ENCODE data around the gene KAZN.
"Not testable (repeated sequence)": the region's sequence is repeated elsewhere in the genome, so short reads cannot be mapped to it uniquely, and the experiment has no call there.

Gene KAZN

DNA sequence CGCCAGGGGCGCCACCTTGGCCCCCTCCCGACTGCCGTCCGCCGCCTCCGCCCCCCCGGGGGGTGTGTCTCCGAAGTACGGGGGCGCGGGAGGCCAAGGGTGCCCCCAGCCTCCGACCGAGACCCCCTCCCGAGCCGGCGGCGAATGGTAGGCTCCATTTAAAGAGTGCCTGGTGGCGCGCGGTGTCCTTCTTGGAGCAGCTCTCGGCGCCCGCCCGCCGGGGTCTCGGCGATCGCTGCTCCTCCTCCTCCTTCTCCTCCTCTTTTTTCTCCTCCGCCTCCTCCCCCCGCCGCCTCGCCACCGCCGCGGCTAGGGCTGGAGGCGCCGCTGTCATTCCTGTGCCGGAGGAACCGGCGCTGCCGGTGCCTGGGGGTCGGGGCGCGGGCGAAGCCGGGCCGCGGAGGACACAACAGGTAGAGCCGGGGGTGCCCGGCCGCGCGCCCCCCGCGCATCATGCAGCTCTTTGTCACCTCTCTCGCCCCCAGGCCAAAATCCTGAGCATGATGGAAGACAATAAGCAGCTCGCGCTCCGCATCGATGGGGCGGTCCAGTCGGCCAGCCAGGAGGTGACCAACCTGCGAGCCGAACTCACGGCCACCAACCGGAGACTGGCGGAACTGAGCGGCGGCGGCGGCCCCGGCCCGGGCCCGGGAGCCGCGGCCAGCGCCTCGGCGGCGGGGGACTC, at the start of gene KAZN:
TSS of gene KAZN (plus strand) at position 188 of the 685 bp plus-strand sequence.
- no peak for DNase-seq (ENCODE audit: low read depth)

DNA sequence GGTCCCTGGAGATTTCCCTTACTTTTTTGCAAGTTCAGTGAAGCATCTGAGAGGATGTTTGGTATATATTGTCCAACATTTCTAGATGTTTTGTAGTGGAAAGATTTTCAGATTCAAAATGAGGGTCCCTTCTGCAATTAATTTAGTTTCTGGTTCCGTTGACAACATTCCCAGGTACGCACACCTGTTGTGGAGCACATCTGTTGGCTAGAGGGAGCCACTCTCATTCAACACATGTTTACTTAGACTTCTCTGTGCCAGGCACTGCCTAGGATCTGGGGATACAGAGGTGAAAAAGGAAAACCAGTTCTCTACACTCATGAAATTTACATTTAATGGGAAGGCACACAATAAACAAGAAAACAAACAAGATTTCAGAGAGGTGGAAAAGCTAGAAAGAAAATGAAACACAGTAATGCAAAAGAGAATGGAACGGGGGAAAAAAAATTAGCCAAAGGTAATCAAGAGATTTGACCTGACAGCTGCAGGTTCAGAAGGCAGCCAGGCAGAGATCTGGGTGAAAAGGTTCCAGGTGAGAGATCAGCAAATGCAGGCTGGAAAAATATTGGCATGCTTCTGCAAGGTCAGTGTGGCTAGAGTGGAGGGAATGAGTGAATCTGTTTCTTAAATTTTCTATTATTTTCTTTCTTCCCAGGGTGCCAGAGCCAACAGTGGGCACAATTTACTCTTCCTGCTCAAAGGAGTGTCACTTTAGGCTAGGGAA, 48.4 kb upstream of the KAZN start:
- DNase-seq (ENCODE audit: low read depth) = no peak

DNA sequence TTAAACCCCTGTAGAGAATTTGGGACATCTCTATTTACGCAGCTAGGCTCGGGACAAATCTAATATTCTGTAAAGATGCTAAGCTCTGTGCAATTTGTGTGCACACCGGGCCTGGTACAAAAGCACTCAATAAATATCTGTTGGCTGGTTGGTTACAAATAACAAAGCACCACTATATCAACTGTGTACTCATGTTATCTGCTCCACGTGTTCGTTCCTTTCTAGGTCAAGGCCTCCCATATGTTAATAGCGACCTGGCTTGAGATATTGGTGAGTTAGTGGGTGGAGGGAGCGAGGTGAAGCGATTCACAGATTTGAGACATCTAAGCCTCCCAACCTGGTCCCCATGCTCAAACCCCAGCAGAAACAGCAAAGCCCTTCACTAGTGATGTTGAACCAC, 47.1 kb upstream of the KAZN start:
- no peak for DNase-seq (ENCODE audit: low read depth)

DNA sequence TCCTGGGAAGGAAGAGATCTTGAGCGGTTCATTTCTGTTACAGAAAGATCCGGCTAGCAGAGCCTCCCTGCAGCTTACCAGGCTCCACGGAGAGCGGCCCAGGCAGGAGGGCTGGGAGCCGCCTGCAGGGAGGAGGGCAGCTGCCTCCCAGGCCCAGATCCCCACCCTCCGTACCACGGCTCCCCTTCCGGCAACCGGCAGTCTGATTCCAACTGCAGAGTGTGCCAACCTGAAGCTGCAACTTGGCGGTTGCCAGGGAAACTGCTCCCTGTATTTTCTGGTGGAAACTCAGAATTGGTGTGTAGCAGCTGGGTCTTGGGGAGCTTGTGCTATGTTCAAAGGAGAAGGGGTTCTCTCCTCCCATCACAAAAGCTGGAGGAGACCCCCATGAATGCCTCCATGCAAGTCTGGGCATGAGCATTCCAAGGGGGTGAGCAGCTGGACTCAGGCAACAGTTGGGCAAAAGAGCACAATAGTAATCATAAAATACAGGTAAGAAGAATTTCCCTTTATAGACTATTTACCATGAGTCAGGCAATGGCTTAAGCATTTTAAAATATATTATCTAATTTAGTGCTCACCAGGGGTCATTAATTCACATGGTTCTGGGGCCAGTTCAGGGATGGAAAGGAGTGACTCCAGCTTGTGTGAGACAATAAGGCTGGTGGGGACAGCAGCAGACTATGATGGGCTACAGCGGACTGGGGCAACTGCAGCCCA, 46.1 kb upstream of the KAZN start:
- DNase-seq (ENCODE audit: low read depth) = no peak

DNA sequence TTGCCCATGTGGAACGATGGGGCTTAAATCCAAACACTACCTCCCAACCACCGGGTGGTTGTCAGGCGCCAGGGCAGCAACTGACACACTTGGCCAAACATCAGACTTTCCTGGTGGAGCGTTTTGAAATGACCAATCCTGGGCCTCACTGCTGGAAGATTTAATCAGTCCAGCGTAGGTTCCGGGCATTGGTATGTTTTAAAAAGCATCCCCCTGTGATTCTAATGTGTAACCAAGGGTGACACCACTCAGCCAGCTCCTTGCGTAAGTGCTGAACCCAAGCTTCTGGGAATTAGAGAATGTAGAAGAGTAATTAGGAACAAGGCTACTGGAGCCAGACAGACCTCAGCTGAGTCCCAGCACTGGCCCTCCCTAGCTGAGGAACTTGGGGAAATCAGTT, 44.8 kb upstream of the KAZN start:
- no peak for DNase-seq (ENCODE audit: low read depth)

DNA sequence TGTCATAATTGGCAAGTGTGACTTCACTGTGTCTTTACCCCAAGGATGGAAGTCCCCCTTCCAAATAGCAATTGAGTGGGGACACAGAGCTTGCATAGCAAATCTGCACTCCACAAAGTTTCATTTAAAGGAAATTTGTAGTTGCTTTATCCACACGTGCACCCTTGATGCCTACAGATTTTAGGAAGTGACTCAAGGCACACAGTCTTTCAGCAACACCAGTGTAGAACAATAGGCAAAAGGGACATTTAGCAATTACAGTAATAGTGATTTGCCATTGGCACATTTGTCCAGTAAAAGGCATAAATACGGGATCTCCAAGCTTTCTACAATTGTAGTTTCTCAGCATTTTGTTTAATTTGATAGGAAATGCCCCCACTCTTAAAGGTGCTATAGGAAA, 43.4 kb upstream of the KAZN start:
- DNase-seq (ENCODE audit: low read depth) = no peak

DNA sequence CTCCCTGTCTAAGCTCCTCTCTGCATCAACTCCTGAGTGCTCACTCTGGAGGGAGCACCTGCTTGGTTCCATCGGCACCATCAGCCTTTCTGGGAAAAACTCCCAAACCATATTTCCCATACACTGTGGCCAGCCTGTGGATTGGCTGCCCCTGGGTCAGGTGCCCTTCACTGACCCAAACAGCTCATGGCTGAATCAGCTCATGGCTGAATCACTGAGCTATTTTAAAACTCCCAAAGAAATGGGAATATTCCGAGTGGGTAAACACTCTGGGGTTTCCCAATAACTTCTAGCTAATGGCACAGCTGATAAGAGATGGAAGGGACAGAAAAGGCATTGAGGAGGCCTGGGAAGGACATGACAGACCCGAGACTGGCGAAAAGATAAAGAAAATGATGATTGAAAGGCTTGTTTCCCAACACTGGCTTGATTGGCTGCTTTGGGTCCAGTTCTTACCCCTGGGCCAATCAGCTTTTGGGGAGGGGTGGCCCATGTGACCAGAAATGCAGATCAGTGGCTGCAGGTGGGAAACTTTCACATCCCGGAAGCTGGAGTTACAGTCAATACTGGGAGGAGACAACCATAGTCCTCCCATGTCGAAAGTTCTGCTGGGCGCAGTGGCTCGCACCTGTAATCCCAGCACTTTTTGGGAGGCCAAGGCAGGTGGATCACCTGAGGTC, 37.3 kb upstream of the KAZN start:
- no peak for DNase-seq (ENCODE audit: low read depth)

DNA sequence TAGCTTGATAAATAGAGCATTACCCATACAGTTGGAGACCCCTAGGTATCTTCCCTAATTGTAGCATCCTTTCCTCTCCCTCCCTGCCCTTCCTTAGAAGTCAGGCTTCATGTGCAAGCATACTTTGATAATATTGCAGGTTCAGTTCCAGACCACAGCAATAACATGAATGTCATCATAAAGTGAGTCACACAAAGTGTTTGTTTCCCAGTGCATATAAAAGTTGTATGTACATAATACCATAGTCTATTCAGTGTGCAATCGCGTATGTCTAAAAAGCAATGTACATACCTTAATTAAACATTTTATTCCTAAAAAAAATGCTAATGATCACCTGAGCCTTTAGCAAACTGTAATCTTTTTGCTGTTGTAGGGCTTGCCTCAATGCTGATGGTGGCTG, 33.4 kb upstream of the KAZN start:
- no peak for DNase-seq (ENCODE audit: low read depth)

DNA sequence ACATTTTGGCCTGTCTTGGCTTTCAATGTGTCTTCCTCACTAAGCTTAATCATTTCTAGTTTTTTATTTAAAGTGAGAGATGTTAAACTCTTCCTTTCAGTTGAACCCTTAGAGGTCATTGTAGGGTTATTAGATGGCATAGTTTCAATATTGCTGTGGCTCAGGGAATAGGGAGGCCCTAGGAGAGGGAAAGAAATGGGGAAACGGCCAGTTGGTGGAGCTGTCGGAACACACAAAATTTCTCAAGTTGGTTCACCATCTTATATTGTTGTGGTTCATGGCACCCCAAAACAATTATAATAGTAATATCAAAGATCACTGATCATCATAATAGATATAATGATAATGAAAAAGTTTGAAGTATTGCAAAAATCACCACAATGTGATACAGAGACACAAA, 31.4 kb upstream of the KAZN start:
- no peak for DNase-seq (ENCODE audit: low read depth)

DNA sequence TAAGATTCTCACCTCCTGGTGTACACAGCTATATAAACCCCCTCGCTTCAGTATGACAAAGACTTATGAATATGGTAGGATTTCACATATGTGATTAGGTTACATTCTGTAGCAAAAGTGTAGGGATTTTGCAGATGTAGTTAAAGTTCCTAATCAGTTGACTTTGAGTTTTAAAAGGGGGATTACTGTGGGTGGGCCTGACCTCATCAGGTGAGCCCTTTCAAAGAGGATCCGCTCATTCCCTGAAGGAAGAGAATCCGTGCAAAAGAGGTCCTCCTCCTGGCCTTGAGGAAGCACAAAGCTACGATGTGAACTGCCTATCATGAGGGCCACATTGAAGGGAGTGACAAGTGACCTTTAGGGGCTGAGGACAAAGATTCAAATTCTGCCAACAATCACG, 30.6 kb upstream of the KAZN start:
- no peak for DNase-seq (ENCODE audit: low read depth)

DNA sequence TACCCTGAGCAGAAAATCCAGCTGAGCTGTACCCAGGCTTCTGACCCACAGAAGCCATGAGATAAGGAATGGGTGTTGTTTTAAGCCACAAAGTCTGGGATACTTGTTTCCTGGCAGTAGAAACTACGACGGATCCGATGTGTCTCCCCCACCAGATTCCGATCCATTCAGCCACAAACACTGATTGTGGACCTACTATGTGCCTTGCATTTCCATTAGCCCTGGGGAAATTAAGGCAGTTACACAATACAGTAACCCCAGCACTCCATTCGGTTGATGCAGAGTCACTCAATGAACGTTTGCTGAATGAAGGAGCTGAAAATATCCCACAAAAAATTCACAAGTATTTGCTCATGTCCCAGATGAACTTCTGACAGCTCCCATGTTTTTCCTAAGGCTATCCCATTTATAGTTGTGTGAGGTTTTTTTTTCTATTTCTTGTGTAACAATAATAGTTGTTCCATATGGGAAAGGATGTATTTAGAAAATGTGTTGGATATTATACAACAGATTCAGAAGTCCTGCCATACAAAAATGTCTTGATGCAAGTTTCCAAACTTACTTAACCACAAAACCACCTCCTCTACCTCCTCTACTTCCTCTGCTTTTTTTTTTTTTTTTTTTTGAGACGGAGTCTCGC, 29.6 kb upstream of the KAZN start:
- DNase-seq (ENCODE audit: low read depth) = no peak

DNA sequence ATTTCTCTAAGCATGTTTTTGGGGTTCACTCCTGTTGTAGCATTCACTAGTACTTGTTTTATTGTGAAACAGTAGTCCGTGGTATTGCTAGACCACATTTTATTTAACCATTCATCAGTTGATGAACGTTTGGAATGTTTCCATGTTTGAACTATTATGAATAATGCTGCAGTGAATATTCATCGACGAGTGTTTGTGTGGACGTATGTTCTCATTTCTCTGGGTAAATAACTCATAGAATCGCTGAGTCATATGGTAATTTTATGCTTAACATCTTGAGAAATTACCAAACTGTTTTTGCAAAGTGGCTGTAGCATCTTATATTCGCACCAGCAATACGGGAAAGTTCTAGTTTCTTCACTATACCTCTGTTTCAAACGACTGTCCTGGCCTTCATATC, 28.0 kb upstream of the KAZN start:
- DNase-seq (ENCODE audit: low read depth) = no peak

DNA sequence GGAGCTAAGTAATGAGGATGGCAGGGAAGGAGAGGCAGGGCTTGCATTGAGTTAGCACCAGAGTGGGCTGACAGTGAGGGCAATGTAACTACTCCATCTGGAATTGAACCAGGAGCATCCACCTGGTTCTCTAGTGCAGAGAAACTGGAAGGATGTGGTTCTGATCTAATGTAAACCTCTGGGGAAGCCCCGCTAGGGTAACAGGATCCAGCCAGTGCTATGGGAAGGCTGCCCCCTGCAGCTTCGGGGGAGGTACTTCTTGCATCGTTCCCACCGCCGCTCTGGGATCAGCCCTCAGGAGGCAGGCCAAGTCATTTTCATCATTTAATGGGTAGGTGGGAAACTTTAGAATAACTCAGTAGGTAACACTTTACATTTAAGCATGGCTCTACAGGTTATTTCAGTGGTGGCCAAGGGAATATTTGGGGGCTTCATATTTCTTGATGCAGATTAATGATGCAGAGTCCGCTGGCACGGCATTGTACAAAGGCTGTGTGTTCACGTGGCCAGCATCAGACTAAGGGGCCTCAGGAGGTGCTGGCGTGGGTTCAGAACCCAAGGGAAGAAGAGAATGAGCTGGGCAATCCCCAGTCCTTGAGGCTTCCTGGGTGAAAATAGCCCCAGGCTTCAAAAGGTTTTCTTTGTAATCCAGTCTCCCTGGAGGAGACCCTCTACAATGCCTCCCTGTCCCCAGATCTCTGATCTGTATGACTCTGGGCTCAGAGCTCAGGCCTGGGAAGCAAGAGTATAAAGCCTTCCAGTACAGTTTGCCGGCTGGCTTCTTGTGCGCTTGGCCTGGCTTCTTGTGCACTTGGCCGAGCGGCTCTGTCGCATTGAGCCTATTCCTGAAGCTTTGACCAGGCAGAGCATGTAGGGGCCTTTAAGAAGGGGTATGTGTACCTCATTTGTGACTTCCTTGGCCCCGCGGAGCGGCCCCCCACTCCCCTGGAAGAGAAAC, 26.4 kb upstream of the KAZN start:
- DNase-seq (ENCODE audit: low read depth) = no peak

DNA sequence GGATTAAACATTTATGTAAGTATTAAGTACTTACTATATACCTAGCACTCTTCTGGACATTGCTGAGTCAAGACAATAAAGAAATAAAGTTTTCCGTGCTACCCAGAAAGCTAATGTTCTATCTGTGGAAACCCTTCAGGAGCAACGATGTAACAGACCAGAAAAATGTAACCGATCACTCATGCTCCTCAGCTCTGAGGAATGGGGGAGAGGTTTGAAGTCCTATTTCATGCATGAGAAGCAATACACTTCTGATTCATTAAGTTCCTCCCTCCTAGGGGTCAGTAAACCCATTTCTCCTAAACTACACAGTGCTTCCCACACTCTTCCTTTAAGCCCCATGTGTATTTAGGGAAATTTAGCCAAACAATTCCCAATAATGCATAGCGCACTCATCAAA, 25.6 kb upstream of the KAZN start:
- no peak for DNase-seq (ENCODE audit: low read depth)

DNA sequence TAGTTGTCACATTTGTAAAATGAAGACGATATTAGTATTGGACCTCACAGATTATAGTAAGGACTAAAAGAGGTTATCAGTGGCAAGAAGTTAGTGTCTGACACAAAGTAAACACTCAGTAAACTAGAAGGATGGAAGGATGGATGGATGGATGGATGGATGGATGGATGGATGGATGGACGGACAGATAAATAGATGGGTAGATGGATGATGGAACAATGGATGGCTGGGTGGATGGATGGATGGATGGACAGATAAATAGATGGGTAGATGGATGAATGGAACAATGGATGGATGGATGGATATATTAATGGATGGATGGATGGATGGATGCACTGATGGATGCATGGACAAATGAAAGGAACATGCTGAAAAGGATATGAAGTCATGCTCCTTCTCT, 22.3 kb upstream of the KAZN start:
- no peak for DNase-seq (ENCODE audit: low read depth)

DNA sequence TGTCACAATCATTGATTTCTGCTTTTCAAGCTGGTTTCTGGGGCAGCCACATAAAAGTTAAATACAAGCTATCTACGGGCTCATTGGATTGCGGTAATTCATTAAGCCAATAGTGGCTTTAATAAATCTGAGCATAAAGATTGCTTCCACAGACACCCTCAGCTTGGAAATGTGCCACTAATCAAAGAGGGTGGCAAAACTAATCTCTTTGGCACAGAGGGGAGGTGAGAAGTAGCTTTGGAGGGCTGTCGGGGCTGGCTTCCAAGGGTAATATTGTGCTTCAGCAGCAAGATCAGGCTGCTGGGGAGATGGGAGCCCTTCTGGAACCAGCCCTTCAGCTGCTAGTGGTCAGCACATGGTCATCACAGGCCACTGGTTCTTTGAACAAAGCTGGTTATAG, 21.2 kb upstream of the KAZN start:
- no peak for DNase-seq (ENCODE audit: low read depth)

DNA sequence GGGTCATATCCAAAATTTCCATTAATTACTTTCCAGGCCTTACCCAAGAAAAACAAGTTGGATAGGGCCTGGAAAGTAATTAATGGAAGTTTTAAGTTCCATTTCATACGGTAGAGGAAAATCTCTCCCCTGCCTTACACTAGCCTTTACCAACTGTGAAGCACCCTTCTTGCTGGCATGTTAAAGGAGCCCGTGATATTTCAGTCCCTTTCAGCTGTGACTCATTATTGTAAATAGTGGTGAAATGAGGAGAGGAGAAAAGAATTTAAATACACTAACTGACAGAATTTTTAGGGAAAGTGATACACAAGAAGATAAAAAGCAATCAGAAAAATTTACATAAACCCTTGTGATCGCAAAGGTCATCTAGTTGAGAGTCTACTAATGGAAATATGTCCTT, 20.3 kb upstream of the KAZN start:
- no peak for DNase-seq (ENCODE audit: low read depth)

DNA sequence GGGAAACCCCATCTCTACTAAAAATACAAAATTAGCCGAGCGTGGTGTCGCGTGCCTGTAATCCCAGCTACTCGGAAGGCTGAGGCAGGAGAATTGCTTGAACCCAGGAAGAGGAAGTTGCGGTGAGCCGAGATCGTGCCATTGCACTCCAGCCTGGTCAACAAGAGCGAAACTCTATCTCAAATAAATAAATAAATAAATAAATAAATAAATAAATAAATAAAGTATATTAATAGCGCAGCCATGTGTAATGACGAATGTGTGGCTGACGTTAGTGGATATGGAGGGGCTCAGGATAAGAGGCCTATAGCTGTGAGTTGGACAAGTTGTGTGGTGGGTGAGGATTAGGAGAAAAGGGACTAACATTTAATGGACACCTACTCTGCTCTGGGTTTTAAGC, 18.2 kb upstream of the KAZN start:
- DNase-seq (ENCODE audit: low read depth) = not testable (repeated sequence)

DNA sequence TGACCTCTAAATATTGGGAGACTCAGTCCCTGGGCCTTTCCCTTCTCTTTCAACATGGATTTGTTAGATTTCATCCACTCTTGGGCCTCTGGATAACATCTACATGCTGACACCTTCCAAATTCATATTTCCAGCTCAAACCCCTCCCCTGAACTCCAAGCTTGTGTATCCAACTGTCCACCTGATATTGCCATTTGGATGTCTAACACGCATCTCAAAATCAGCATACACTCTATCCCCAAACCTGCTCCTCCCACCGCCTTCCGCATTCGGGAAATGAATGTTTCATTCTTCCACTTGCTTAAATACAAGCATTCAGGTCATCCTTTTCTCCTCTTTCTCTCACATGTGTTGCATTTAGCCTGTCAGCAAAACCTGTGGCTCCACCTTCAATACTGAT, 17.5 kb upstream of the KAZN start:
- DNase-seq (ENCODE audit: low read depth) = no peak

DNA sequence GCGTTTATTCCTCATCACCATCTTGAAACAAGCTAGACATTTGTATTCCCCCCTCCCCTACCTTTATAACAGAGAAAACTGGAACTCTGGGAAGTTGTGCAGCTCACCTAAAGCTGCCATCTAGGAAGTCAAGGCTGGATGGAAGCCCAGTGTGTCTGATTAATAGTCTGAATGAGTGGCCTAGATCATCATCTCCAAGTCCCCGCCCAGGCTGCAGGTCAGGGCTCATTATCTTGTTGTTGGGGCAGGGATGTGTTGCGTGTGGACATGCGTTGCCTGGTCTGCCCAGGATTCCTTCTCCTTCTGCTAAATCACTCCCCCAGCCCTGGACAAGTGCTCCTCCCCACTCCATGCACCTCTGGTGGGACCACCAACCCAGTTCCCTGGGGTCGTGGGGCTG, 14.7 kb upstream of the KAZN start:
- no peak for DNase-seq (ENCODE audit: low read depth)

DNA sequence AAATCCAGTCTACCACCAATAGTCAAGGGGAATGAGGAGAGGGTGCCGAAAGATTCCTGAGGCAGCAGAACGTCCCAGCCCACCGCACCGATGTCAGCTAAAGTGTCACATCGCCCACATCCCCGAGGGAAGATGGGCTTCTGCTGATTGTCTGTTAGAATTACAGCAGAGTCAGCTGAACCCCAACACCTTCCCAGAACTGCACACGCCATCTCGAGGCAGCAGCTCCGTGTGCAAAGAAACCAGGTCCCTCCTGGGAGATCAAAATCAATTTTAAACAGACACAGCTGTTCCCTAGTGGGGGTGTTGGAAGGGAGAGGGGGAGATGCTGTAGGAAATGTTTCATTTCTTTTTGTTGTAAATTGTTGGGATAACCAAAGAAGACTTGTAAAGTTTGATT, 12.8 kb upstream of the KAZN start:
- DNase-seq (ENCODE audit: low read depth) = no peak
